HepG2 (cell line): Measurements from ENCODE around the gene VAV2. TPM values are rescaled to one million over a fixed set of nuclear protein-coding genes. Genes with fewer than 3 reads are reported as not detected.

Source experiments
- AGO1 ChIP-seq: fragments of 200-400 bp; formaldehyde crosslinking; IDR thresholded peaks from 2 replicates; pipeline ENCODE4 v1.6.1; 2017; ENCODE audit warnings: mild to moderate bottlenecking, low read depth, low read length, moderate library complexity; ENCODE audit not compliant: poor library complexity, severe bottlenecking
- ARHGAP35 ChIP-seq: sonication (generic); formaldehyde crosslinking; IDR thresholded peaks from 2 replicates; pipeline ENCODE4 v1.9.0; 2022; ENCODE audit warnings: mild to moderate bottlenecking, inconsistent platforms, moderate library complexity, missing genetic modification reagents, borderline replicate concordance
- CENPBD1 ChIP-seq: sonication (generic); formaldehyde crosslinking; IDR thresholded peaks from 2 replicates; pipeline ENCODE4 v1.8.0; 2022; ENCODE audit warnings: missing genetic modification reagents, low read depth, mild to moderate bottlenecking, borderline replicate concordance
- CHCHD3 ChIP-seq: sonication (generic); formaldehyde crosslinking; IDR thresholded peaks from 2 replicates; pipeline ENCODE4 v1.8.0; 2022; ENCODE audit warnings: mild to moderate bottlenecking, missing genetic modification reagents, moderate library complexity
- FOSL1 ChIP-seq: sonication (generic); formaldehyde crosslinking; IDR thresholded peaks from 2 replicates; pipeline ENCODE4 v1.9.0; 2021; ENCODE audit warnings: missing genetic modification reagents, borderline replicate concordance
- FOXK1 ChIP-seq: sonication (generic); formaldehyde crosslinking; IDR thresholded peaks from 2 replicates; pipeline ENCODE4 v1.4.0; 2020; ENCODE audit warnings: low read depth, missing genetic modification reagents, borderline replicate concordance
- HCFC1 ChIP-seq: fragments of 150-350 bp; IDR thresholded peaks from 2 replicates; pipeline ENCODE4 v1.6.1; 2014; ENCODE audit warnings: low read depth, low read length
- HIVEP1 ChIP-seq: sonication (generic); formaldehyde crosslinking; IDR thresholded peaks from 2 replicates; pipeline ENCODE4 v1.4.0; 2020; ENCODE audit warnings: mild to moderate bottlenecking, missing genetic modification reagents
- MATR3 ChIP-seq: sonication (generic); formaldehyde crosslinking; IDR thresholded peaks from 2 replicates; pipeline ENCODE4 v1.4.0; 2020; ENCODE audit warnings: missing genetic modification reagents
- NCOA5 ChIP-seq: sonication (generic); formaldehyde crosslinking; IDR thresholded peaks from 2 replicates; pipeline ENCODE4 v1.4.0; 2020; ENCODE audit warnings: missing genetic modification reagents
- PRPF4 ChIP-seq: fragments of 200-400 bp; formaldehyde crosslinking; IDR thresholded peaks from 2 replicates; pipeline ENCODE4 v1.6.1; 2016; ENCODE audit warnings: low read length, low read depth; ENCODE audit not compliant: poor library complexity, severe bottlenecking
- RAD51 ChIP-seq: fragments of 450-650 bp; IDR thresholded peaks from 2 replicates; pipeline ENCODE4 v1.6.1; 2016; ENCODE audit warnings: borderline replicate concordance
- REST ChIP-seq, 2 experiments: IDR thresholded peaks; 2 replicates each; pipeline ENCODE4 v1.6.1; 2011 to 2012; ENCODE audit warnings: low read length in 2 of 2, borderline replicate concordance in 1 of 2, low read depth in 1 of 2, mild to moderate bottlenecking in 1 of 2, moderate library complexity in 1 of 2
- SUZ12 ChIP-seq: fragments of 150-350 bp; IDR thresholded peaks from 2 replicates; pipeline ENCODE4 v1.6.1; 2014; ENCODE audit warnings: low read depth, low read length
- THYN1 ChIP-seq: sonication (generic); formaldehyde crosslinking; IDR thresholded peaks from 2 replicates; pipeline ENCODE4 v1.8.1; 2023; ENCODE audit warnings: low read depth, mild to moderate bottlenecking, moderate library complexity, missing genetic modification reagents, borderline replicate concordance
- ZEB1 ChIP-seq: IDR thresholded peaks from 2 replicates; pipeline ENCODE4 v1.6.1; 2012; ENCODE audit warnings: mild to moderate bottlenecking, low read depth, inconsistent platforms; ENCODE audit not compliant: insufficient replicate concordance
- ZNF101 ChIP-seq: sonication (generic); formaldehyde crosslinking; IDR thresholded peaks from 2 replicates; pipeline ENCODE4 v1.4.0; 2020; ENCODE audit warnings: mild to moderate bottlenecking, low read depth, missing genetic modification reagents, borderline replicate concordance
- ZNF432 ChIP-seq: sonication (generic); formaldehyde crosslinking; IDR thresholded peaks from 2 replicates; pipeline ENCODE4 v1.5.0; 2020; ENCODE audit warnings: missing genetic modification reagents, mild to moderate bottlenecking, borderline replicate concordance
- ZNF44 ChIP-seq: sonication (generic); formaldehyde crosslinking; IDR thresholded peaks from 2 replicates; pipeline ENCODE4 v1.5.1; 2020; ENCODE audit warnings: mild to moderate bottlenecking, missing genetic modification reagents
- ZNF547 ChIP-seq: sonication (generic); formaldehyde crosslinking; IDR thresholded peaks from 2 replicates; pipeline ENCODE4 v1.5.1; 2020; ENCODE audit warnings: mild to moderate bottlenecking, missing genetic modification reagents
- ZNF720 ChIP-seq: sonication (generic); formaldehyde crosslinking; IDR thresholded peaks from 2 replicates; pipeline ENCODE4 v1.4.0; 2020; ENCODE audit warnings: missing genetic modification reagents
- ZNF883 ChIP-seq: sonication (generic); formaldehyde crosslinking; IDR thresholded peaks from 2 replicates; pipeline ENCODE4 v1.5.1; 2020; ENCODE audit warnings: mild to moderate bottlenecking, missing genetic modification reagents; ENCODE audit errors: not compliant biosample characterization
- ZSCAN25 ChIP-seq: sonication (generic); formaldehyde crosslinking; IDR thresholded peaks from 2 replicates; pipeline ENCODE4 v1.8.0; 2022; ENCODE audit warnings: mild to moderate bottlenecking, missing genetic modification reagents
- ZSCAN9 ChIP-seq: IDR thresholded peaks from 2 replicates; pipeline ENCODE4 v1.6.1; 2016; ENCODE audit warnings: borderline replicate concordance
- polyA plus RNA-seq, 8 experiments: library from polyadenylated mRNA; depleted of rRNA in 3 of 8; stranded (reverse) in 7 of 8; unstranded in 1 of 8; fragments of >200 nt; fragmentation: Illumina TruSeq in 4 of 8; extraction: Trizol in 4 of 8; gene quantifications; 2 replicates each; pipeline versions ENCODE4 v1.2.1 to v1.2.3, GENCODE V29; 2011 to 2016; ENCODE audit warnings: low read depth in 4 of 8, missing spikeins in 1 of 8, mixed read lengths in 1 of 8; ENCODE audit not compliant: insufficient read depth in 1 of 8
- total RNA-seq, 5 experiments: library from RNA; depleted of rRNA; stranded (reverse); fragments of >200 nt; fragmentation: Illumina TruSeq; extraction: Trizol; gene quantifications; 2 replicates each; pipeline ENCODE4 v1.2.3, GENCODE V29; 2016; ENCODE audit warnings: low read depth in 1 of 5
- TF ChIP-seq, protein P1 (sequence below): sonication (generic); formaldehyde crosslinking; IDR thresholded peaks from 2 replicates; pipeline ENCODE4 v1.5.1; 2020; ENCODE audit warnings: missing genetic modification reagents, mild to moderate bottlenecking, borderline replicate concordance

Gene VAV2
- total and polyA plus RNA-seq, 2 of the 13 experiments (the other 11 are each of a cell fraction or from before 2014, with no cell fraction given) = 22.5 to 22.9 TPM

- TF ChIP-seq ZNF883 (CRISPR knock-in tag) = peak; percentile 89
- TF ChIP-seq, protein P1, sequence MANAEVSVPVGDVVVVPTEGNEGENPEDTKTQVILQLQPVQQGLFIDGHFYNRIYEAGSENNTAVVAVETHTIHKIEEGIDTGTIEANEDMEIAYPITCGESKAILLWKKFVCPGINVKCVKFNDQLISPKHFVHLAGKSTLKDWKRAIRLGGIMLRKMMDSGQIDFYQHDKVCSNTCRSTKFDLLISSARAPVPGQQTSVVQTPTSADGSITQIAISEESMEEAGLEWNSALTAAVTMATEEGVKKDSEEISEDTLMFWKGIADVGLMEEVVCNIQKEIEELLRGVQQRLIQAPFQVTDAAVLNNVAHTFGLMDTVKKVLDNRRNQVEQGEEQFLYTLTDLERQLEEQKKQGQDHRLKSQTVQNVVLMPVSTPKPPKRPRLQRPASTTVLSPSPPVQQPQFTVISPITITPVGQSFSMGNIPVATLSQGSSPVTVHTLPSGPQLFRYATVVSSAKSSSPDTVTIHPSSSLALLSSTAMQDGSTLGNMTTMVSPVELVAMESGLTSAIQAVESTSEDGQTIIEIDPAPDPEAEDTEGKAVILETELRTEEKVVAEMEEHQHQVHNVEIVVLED = peak; percentile 78
- no peak for TF ChIP-seq FOSL1 (CRISPR knock-in tag)
- peak; percentile 97 for TF ChIP-seq FOXK1 (CRISPR knock-in tag)
- no peak for TF ChIP-seq ZNF720 (CRISPR knock-in tag)
- TF ChIP-seq ARHGAP35 = peak; percentile 82; the same call in 1 of the 2 replicates
- no peak for TF ChIP-seq SUZ12
- no peak for TF ChIP-seq ZNF432 (CRISPR knock-in tag)
- peak; percentile 60 for TF ChIP-seq ZNF547 (CRISPR knock-in tag)
- TF ChIP-seq REST (IDR thresholded peaks at IDR 0.05; ENCODE audit: borderline replicate concordance in 1 of 2, low read depth in 1 of 2, low read length in 2 of 2) = peak in 1 of 2 experiments; percentile 82; a peak in 2 of 4 replicates
- TF ChIP-seq CENPBD1 = 0 out of 2 replicates have a peak, but pooled peaks have one; percentile 62
- TF ChIP-seq ZEB1 = no peak
- TF ChIP-seq ZNF44 (CRISPR knock-in tag) = peak; percentile 72; the same call in 1 of the 2 replicates
- no peak for TF ChIP-seq THYN1
- no peak for TF ChIP-seq RAD51
- TF ChIP-seq ZSCAN25 (CRISPR knock-in tag) = peak; percentile 100
- peak; percentile 66; the same call in 1 of the 2 replicates for TF ChIP-seq ZSCAN9 (CRISPR knock-in tag)
- TF ChIP-seq HCFC1 = no peak
- TF ChIP-seq CHCHD3 (CRISPR knock-in tag) = no peak
- 0 out of 2 replicates have a peak, but pooled peaks have one; percentile 55 for TF ChIP-seq ZNF101 (CRISPR knock-in tag)
- no peak for TF ChIP-seq NCOA5 (CRISPR knock-in tag)
- no peak for TF ChIP-seq PRPF4
- TF ChIP-seq HIVEP1 (CRISPR knock-in tag) = peak; percentile 98
- no peak for TF ChIP-seq MATR3 (CRISPR knock-in tag)
- TF ChIP-seq AGO1 = no peak
Observed at GRCh38 chr9:133892193-133892920, 99.8 kb downstream of the VAV2 start (continued).
